ENCODE data around the gene SARDH.

The SARDH gene

GRCh38 chr9:133713960-133714495 lies 24.1 kb downstream of the SARDH start:
- DNase-seq (ENCODE audit: low read depth), result no peak

GRCh38 chr9:133713150-133713959 lies 24.8 kb downstream of the SARDH start:
- DNase-seq (ENCODE audit: low read depth), result no peak

GRCh38 chr9:133712221-133713100 lies 25.7 kb downstream of the SARDH start:
- no peak for DNase-seq (ENCODE audit: low read depth)

GRCh38 chr9:133711428-133712220 lies 26.5 kb downstream of the SARDH start:
- DNase-seq (ENCODE audit: low read depth), result no peak

- no peak for DNase-seq (ENCODE audit: low read depth)
Measured at GRCh38 chr9:133710661-133711427, 27.3 kb downstream of the SARDH start.

- no peak for DNase-seq (ENCODE audit: low read depth)
Measured at GRCh38 chr9:133709691-133710571, 28.2 kb downstream of the SARDH start.

GRCh38 chr9:133709015-133709611 lies 29.0 kb downstream of the SARDH start:
- no peak for DNase-seq (ENCODE audit: low read depth)

GRCh38 chr9:133708246-133709014 lies 29.7 kb downstream of the SARDH start:
- no peak for DNase-seq (ENCODE audit: low read depth)

- DNase-seq (ENCODE audit: low read depth), result no peak
Measured at GRCh38 chr9:133707763-133708245, 30.3 kb downstream of the SARDH start.

GRCh38 chr9:133707065-133707762 lies 30.9 kb downstream of the SARDH start:
- DNase-seq (ENCODE audit: low read depth), result no peak

- no peak for DNase-seq (ENCODE audit: low read depth)
Measured at GRCh38 chr9:133706307-133707050, 31.7 kb downstream of the SARDH start.

GRCh38 chr9:133705576-133705975 lies 32.6 kb downstream of the SARDH start:
- DNase-seq (ENCODE audit: low read depth), result no peak

- no peak for DNase-seq (ENCODE audit: low read depth)
Measured at GRCh38 chr9:133704711-133705181, 33.4 kb downstream of the SARDH start.

- DNase-seq (ENCODE audit: low read depth), result no peak
Measured at GRCh38 chr9:133703591-133704399, 34.4 kb downstream of the SARDH start.

- DNase-seq (ENCODE audit: low read depth), result no peak
Measured at GRCh38 chr9:133702798-133703590, 35.2 kb downstream of the SARDH start.
